Measurements from ENCODE around the gene SCRN2. TPM values are rescaled to one million over a fixed set of nuclear protein-coding genes. Genes with fewer than 3 reads are reported as not detected.
A peak's percentile ranks its signal among the peaks of the same experiment; 100 is the strongest.

The SCRN2 gene
- 17.7 TPM for polyA plus RNA-seq (2012; ENCODE audit: missing spikeins)

DNA sequence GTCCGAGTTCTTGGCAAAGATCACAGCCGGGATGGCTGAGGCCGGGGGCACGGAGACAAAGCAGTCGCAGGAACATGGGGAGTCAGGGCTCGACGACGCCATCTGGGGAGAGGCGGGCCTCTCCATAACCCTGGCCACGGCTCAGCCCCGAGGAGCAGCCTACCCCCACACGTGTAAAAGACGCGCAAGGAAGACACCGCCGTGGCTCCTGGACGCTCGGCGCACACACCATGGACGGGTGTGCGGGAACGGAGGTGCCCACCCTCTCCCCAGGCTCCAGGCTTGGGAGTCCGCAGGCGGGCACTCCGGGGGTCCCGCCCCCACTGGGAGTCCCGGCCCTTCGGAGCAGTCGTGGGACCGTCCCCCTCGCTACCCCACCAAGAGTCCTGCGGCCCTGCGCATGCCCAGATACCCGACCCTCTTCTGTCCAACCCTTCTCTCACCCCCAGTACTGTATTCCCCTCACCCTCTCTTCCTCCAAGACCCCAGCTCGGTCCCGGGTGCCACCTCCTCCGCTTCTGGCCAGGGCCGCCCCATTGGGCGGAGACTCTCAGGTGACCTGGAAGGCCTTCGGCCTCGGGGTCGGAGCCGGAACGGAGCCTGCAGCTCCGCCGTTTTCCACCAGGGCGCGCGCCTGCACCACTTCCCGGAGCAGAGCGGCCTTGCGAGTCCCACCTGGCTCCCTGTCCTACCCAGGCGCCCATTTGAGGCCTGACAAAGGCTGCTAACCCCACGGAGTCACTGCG is at the start of gene SCRN2:
TSS of gene SCRN2 (minus strand) at position 532 of the 746 bp plus-strand sequence. CDS start at position 102, 430 bp downstream.
- FAIRE-seq (peak; percentile 97), DNase-seq (ENCODE audit: insufficient read length) (peak; percentile 95)
- TF ChIP-seq TAF1 (IDR thresholded peaks at IDR 0.05; ENCODE audit: borderline replicate concordance, low read depth, low read length) (peak; percentile 44; the same call in 1 of the 2 replicates), POLR2A (IDR thresholded peaks at IDR 0.05; ENCODE audit: low read depth, low read length) (no peak)

DNA sequence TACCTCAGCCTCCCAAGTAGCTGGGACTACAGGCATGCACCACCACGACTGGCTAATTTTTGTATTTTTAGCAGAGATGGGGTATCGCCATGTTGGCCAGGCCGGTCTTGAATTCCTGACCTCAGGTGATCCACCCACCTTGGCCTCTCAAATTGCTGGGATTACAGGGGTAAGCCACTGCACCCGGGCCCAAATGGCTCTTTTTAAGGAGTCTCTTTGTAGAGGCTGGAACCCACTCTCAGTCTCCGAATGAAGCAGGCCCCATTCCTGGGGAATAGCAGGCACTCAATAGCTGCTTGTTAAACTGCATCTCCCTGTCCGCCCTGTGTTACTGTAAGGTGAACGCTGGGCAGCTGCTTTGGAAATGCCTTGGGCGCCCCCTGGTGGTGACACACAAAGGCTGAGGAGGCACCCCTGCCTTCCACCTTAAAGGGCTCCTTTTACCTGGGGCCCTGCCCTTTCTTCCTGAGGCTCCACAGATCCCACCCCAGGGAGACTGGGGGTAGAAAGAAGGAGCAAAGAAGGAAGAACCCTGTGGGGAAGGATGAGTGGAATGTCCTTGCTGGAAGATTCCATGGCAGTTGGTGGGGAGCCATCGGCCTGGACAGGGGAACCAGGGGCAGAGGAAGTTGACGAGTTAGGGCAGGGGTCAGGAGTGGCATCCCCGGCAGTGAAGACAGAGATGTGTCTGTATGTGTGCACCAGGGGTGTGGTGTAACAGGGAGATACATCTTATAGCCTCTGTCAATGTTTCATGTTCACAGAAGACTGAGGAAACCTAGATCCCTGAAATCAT is 48.9 kb upstream of the SCRN2 start:
- peak; percentile 64 for FAIRE-seq
- TF ChIP-seq POLR2A (IDR thresholded peaks at IDR 0.05; ENCODE audit: low read depth, low read length) (no peak), TAF1 (IDR thresholded peaks at IDR 0.05; ENCODE audit: borderline replicate concordance, low read depth, low read length) (no peak)
- peak; percentile 66 for DNase-seq (ENCODE audit: insufficient read length)

- no peak for DNase-seq (ENCODE audit: insufficient read length)
- TF ChIP-seq TAF1 (IDR thresholded peaks at IDR 0.05; ENCODE audit: borderline replicate concordance, low read depth, low read length) (no peak), POLR2AphosphoS5 (IDR thresholded peaks at IDR 0.05; ENCODE audit: low read depth, low read length) (no peak), POLR2A (IDR thresholded peaks at IDR 0.05; ENCODE audit: low read depth, low read length) (no peak)
- no peak for FAIRE-seq
Measured at GRCh38 chr17:47888293-47888692, 47.2 kb upstream of the SCRN2 start.

DNA sequence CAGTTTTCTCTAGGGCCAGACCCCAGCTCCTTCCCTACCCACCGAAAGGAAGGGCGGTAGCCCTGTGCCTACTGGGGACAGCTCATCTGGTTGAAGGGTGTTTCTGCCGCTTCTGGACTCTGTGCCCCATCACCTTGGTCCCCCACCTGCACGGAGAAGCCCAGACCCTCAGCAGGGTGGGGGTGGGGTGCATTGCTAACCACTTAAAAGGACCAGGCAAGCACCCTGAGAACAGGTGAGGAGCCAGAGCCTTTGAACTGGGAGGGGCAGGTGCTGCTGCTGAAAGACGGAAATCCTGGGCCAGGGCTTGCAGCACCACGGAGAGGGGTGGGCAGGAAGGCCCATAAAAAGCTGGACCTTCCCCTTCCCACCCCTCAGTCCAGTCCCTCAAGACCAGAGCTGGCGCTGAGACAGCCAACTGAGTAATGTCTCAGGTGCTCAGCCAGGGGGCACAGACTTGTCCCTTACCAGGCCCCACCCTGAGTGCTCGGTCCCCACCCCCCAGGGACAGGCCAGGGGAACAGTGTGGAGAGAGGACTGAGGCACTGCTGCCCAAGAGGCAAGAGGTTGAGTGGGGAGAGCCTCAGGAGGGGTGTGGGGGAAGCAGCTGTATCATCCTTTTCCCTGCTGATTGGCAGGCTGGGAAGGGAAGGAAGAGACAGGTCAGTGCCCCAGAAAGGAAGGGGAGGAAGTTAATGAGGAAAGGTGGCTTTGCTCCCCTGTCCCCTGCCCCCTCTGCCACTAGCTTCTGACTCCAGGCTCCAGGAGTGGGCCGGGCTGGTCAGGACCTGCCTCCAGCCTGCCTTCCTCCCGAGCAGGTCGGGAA is 44.0 kb upstream of the SCRN2 start:
- no peak for TF ChIP-seq TAF1 (IDR thresholded peaks at IDR 0.05; ENCODE audit: borderline replicate concordance, low read depth, low read length)
- TF ChIP-seq POLR2A (IDR thresholded peaks at IDR 0.05; ENCODE audit: low read depth, low read length) = no peak
- TF ChIP-seq POLR2AphosphoS5 (IDR thresholded peaks at IDR 0.05; ENCODE audit: low read depth, low read length) = no peak
- FAIRE-seq (no peak), DNase-seq (ENCODE audit: insufficient read length) (no peak)

DNA sequence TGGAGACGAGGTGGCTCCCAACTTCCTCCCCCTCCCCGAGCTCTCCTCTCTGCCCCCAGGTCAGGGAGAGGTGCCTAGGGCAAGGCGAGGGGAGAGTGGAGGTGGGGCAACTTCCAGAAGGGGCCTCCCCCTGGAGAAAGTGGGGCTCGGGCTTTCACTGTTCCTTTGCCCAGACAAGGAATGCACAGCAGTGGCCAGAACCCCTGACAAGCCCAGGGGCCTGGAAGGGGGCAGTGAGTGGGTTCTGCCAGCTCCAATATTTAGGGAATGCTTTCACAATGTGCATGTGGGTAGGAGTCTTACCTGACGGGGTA is 43.3 kb upstream of the SCRN2 start:
- TF ChIP-seq TAF1 (IDR thresholded peaks at IDR 0.05; ENCODE audit: borderline replicate concordance, low read depth, low read length) (no peak), POLR2A (IDR thresholded peaks at IDR 0.05; ENCODE audit: low read depth, low read length) (no peak), POLR2AphosphoS5 (IDR thresholded peaks at IDR 0.05; ENCODE audit: low read depth, low read length) (no peak)
- DNase-seq (ENCODE audit: insufficient read length) (no peak), FAIRE-seq (no peak)

DNA sequence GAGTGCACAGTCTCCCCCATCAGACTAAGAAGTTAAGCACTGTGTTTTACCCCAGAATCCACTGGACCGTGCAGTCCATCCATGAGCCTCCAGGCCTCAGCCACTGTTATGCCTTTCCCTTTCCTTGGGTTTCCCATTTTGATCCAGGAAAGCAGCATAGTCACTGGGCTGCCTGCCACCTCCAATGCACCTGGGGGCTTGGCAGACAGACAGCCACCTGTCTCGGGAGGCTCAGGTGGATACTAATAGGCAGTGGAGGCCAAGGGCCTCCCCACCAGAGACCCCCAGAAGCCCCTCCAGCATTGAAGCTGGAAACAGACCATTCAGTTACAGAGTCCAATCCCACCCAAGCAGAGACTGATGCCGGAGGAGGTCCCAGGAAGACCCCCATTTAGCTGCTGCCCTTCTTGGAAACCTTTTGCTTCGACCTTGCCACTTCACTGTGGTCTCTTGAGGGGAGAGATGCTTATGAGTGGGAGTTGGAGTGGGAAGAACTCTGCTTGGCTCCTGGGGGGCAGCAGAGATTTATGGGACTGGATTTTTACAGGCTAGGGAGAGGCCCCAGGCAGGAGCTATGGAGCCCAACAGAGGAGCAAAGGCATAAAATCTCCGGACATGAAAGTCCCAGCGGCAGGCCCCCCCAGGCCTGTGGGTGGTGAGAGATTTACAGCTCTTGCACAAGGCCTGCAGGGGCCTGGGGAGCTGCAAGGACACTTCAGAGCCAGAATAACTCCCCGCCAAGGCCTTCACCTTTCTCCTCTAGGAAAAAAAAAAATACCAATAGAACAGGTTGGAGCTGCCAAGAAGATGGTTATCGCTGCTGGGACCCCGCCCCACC is 42.7 kb upstream of the SCRN2 start:
- no peak for DNase-seq (ENCODE audit: insufficient read length)
- FAIRE-seq = no peak
- no peak for TF ChIP-seq POLR2A (IDR thresholded peaks at IDR 0.05; ENCODE audit: low read depth, low read length)
- TF ChIP-seq TAF1 (IDR thresholded peaks at IDR 0.05; ENCODE audit: borderline replicate concordance, low read depth, low read length) = no peak
- TF ChIP-seq POLR2AphosphoS5 (IDR thresholded peaks at IDR 0.05; ENCODE audit: low read depth, low read length) = no peak

GRCh38 chr17:47882695-47883588 is 41.9 kb upstream of the SCRN2 start:
- DNase-seq (ENCODE audit: insufficient read length) (no peak), FAIRE-seq (no peak)
- no peak for TF ChIP-seq TAF1 (IDR thresholded peaks at IDR 0.05; ENCODE audit: borderline replicate concordance, low read depth, low read length)

GRCh38 chr17:47882247-47882646 is 41.2 kb upstream of the SCRN2 start:
- TF ChIP-seq POLR2AphosphoS5 (IDR thresholded peaks at IDR 0.05; ENCODE audit: low read depth, low read length) = no peak
- TF ChIP-seq TAF1 (IDR thresholded peaks at IDR 0.05; ENCODE audit: borderline replicate concordance, low read depth, low read length) = no peak
- TF ChIP-seq POLR2A (IDR thresholded peaks at IDR 0.05; ENCODE audit: low read depth, low read length) = no peak
- no peak for FAIRE-seq
- DNase-seq (ENCODE audit: insufficient read length) = no peak

DNA sequence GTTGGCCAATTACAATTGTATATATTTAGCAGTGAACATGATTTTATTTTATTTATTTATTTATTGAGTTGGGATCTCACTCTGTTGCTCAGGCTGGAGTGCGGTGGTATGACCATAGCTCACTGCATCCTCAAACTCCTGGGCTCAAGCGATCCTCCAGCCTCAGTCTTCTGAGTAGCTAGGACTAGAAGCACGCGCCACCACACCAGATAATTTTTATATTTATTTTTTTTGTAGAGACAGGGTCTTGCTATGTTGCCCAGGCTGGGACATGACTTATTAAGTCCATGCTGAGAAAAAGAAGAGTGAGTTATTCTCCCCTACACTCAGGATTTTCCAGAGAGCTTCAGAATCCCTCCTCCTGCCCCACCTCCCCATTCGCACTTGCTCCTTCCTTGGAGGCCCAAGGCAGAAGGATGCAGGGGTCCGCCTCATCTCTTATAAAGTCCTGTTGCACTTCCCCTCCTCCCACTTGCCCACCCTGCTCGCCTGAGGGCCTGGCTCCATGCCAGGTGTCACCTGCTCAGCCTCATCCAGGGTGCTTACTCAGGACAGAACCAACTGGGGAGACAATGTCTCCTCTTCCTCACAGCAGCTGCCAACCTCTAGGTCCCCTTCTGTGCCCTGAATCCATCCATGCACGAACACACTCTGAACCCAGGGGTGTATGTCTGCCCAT is 38.8 kb upstream of the SCRN2 start:
- FAIRE-seq (no peak), DNase-seq (ENCODE audit: insufficient read length) (no peak)
- no peak for TF ChIP-seq POLR2A (IDR thresholded peaks at IDR 0.05; ENCODE audit: low read depth, low read length)
- TF ChIP-seq TAF1 (IDR thresholded peaks at IDR 0.05; ENCODE audit: borderline replicate concordance, low read depth, low read length) = no peak
- no peak for TF ChIP-seq POLR2AphosphoS5 (IDR thresholded peaks at IDR 0.05; ENCODE audit: low read depth, low read length)
